HG02938 (cell line): ENCODE data around the gene DSCAM.

Experiments
- ATAC-seq: cut with Tn5 transposase; IDR thresholded peaks from one replicate; pipeline ENCODE4 v1.9.1; 2021; ENCODE audit warnings: mild to moderate bottlenecking, moderate library complexity; ENCODE audit not compliant: unreplicated experiment

The DSCAM gene

DNA sequence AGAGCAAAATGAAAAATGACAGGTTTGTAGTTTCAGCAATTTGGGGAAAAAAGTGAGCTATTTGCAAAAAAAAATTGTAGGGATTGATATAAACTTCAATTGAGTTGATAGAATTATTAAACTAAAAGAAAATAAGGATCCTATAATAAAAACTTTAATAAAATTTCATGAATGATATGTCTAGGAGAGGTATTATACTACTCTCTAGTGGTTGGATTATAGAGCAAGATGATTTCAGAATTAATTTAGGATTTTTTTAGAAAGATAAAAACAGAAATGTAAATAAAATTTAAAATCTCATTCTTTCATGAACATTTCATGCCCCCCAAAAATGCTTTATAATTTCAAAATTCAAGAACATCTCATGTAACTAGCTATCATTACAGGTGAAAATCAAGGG is 430.4 kb downstream of the DSCAM start:
- ATAC-seq = no peak

DNA sequence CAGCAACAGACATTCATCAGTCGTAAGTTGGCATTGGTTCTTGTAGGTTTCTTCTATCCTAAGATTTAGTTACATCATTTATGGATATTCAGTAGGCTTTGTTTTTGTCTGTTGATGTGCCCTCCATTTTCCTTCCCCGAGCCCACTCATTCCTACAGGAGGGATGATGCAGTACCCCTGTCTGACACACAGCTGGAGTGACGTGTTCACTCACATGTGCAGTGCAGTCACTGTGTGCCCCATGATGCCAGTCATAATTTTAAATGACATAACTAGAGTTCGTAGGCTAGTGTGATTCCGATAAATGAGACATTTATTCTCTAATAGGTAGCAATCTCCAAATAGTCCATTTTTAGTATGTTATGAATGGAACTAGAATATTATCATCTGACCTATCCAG is 438.4 kb downstream of the DSCAM start:
- no peak for ATAC-seq

DNA sequence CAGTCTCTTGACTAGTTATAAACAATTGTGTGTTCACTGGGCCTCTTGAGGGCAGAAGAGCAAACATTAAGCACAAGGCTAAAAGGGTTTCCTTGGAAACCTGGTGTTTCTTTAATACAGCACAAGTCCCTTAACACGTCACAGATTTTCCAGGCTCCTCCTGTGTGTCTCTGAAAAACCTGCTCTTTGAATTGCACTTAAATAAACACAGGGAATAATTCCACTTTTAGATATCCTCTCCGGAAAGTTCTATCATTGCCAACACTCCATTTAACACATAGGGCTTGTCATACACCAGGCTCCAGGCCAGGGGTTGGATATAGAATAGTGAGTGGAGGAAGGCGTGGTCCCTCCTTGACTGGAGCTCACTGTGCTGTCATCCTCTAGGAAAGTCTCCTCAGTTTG is 442.6 kb downstream of the DSCAM start:
- no peak for ATAC-seq

DNA sequence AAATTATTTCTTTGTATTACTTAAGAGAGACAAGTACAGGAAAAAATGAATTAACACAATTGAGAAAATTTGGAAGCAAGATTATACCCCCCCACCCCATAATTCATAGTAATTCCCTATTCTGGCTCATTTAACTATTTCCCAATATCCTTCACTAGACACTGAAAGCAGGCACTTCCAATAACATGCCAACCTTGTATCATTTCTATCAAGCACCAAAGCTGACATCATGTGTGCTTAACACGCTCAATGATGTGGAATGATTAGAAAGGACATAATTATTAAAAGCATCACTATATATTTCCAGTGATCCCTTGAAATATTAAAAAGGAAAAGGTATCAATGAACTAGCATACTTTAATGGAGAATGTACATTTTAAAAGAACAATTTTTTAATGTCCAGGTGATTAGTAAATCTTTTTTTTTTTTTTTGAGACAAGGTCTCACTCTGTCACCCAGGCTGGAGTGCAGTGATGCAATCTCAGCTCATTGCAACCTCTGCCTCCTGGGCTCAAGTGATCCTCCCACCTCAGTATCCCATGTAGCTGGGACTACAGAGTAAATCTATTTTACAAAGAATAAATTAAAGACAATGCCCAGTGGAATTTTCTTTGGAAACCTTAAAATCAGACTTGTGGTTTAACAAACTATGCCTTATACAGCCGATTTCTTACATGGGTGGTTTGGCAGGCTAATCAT is 443.9 kb downstream of the DSCAM start:
- no peak for ATAC-seq

DNA sequence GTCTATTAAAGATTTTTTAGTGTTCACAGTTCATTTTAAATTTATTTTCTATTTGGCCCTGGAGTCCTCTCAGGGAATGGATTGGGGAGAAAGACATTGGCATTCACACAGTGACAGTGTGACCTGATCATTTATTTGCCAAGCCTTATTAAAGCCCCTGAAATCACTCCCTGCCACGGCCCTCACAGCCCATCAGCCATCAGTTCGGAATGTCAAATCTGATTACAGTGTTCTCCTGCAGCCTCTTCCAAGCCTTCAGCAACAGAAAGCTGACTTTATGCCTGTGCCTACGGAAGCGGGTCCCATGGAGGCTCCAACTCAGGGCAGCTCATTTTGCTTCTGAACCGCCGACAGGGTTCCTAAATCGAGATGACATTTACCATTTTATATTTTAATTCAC is 451.2 kb downstream of the DSCAM start:
- ATAC-seq = no peak

DNA sequence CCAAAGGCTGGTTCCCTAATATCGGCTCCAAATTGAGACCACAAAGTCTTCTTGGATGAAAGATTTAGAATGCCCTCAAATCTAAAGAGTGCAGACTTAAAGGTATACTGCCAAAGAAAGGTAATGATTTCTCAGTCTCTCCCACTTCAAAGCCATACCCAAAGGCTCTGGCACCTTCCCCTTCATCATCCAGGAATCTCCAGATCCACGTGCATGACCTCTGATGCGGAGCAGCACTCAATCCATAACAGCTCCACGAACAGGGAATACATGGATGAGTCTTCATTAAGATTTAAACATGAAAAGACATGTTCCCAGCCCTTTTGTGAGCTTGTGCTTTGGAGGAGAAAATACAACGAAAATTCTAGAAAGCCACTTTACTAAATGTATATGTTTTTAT is 453.9 kb downstream of the DSCAM start:
- ATAC-seq = no peak

DNA sequence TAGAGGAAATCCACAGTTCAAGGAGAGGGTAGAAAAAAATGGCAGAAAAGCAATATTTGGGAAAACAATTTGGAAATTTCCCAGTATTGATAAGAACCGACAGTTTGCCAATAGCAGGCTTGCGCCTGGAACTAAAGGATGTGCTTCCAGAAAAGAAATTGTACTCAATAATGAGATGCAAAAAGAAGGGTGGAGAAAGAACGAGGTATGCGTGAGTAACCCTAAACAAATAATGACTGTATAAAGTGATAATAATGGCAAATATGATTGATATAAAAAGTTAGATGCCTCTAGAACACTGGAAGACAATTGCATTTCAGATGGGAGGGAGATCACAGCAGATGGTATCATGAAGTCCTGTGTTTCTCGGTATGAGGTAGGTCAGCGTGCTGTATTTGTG is 458.9 kb downstream of the DSCAM start:
- ATAC-seq = no peak

DNA sequence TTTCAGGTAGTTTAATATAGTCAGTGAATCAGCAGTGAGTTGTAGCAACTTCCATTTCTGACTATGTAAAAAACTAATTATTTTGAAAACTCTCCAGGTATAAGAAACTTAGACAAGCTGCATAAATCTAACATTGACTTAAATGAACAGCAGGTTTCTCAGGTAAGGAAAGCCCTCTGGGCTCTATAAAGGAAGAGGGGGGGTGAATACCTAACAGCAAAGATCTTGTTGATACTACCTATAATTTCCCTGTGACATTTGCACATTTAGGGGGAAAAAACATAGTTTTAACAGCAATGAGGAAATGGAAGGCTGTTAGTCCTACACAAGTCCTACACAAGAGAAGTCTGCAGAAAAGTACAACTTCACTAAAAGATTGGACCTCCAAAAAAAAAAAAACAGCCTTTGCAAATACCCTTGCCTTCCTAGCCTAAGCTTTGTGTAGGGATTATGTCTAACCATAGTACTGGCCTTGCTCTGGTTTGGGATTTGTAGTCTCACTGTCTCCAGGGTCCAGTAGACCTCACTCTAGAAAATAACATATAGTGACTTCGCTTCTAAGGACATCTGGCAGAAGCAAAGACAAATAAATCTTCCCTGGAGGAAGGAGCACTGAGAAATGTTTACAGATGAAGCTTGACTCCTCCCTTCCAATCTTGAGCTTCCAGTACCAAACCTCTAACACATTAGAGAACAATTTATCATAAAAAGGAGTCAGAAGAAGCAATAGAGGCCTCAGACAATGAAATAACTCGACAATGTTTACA is 459.8 kb downstream of the DSCAM start:
- no peak for ATAC-seq

DNA sequence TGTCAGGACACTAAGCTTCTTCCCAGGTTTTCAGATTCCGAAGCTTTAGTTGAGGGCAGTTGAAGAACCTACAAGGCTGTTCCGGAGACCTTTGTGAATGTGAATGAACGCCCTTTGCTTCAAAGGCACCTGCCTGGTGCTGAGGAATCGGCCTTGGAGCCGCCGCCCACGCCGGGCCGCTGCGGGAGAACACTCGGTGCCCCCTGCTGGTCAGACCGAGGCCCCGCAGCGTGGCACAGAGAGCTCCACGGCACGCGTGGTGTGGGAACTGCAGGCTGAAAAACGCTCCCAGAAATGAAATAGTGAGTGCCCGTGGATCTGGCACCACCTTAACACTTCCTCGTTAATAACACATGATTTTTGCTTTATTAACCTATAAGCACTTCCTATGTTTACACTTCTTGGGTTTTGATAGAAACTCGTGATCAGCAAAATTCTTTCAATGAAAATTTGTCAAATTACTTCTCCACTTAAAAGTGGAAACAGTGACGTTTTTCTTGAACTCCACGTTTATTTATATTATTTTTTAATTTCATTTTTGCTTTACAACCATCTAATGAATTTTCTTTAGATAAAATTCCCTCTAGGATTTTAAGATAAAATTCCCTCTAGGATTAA is 460.6 kb downstream of the DSCAM start:
- ATAC-seq = no peak

DNA sequence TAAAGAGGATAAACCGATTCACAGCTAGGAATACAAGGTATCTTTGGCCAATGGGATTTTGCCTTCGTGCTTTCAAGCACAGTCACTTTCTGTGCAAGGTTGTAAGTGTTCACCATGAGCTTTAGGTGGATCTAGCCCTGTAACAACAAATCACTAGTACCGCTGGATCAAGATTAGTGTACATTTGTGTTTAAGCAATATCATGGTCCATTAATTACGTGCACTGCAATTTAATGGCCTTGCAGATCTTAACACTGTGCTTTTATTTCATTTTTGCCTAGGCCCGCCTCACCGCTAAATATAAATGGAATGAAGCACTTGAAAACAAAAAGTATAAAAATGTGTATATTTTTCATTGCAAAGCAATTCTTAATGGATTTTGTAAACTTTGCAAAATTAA is 461.1 kb downstream of the DSCAM start:
- ATAC-seq = no peak

DNA sequence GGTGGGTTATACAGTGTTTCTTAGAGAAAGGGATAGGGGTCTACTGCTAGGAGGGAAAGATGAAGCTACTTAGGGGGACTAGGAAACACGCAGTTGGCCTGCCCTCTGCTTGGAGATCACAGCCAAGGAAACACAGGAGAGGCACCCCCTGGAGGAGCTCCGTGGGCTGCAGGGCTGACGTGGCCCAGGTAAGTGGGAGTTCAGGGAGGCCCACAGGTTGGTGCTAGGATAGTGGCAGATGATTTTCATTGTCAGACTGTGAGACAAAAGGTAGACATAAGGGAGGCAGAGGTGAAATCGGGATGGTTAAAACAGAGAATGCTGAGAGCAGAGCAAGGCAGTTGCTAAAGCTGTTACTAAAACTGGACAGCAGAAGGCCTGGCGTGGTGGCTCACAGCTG is 463.0 kb downstream of the DSCAM start:
- ATAC-seq = no peak

DNA sequence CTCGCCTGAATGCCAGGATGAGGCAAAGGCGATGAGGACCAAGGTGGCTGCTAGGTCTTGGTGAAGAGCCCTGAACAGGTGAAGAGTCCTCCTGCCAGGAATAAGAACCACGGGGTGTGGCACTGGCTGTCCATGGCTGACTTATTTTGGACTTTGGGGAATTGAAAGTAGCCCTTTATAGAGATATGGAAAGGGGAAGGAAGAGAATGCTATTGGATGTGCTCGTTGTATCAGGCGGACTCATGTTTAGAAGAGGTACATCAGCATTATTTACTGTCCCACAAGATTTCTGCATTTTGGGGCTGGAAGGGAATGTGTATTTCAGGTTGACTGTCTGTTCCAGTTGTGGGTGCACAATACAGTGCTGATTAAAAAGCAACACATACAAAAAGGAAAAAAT is 465.8 kb downstream of the DSCAM start:
- ATAC-seq = no peak

DNA sequence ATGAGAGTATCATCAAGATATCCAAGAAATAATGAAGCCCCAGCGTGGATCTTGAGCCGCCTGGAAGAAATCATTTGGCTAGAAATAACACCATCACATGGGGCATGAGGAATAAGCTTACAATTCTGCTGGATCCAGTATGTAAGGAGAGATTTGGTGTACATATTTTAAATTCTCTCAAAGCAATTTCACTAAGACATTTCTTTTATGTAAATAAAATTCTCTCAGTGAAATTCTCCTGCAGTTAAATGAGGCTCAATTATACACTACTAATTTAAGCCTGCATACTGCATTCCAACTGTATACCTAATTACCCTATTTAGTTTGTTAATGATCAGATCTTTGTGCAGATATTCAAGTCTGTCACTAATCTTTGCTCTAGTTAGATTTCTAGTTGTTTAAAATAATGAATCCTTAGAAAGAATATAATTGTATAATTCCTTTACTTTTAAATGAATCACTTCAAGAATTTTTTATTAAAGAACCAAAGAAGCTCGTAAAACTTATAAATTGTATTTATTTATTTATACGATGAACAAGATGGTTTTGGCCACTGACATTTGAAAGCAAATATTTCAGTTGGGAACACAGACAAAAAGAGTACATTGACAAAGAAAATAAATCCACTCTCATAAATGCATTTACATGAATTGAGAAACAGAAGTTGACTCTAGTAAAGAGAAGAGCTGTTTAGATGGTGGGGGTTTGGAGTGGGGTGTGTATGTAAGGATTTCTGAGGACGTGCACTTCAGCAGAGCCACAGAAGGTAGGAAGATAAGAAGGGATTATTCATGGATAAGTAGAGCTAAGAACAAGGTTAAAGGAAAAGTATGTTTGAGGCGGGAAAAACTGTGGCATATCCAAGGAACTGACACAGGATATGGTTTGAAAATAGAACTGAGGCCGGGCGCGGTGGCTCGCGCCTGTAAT is 466.8 kb downstream of the DSCAM start:
- ATAC-seq = no peak

DNA sequence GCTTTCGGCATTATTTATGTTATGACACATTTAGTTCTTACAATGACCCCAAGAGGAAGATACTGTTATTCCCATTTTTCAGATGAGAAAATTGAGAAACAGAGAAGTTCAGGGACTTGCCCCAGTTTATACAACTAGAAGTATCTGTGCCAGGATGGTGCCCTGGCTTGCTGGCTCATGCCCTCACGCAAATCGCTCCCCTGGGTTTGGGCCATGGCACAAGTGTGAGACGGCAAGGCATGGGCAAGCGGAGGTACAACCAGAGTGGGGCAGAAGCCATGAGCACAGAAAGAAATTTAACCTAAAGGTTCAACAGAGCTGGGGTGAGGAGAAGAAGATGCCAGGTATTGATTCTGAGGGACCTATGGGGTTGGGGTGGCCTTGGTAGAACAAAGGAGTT is 469.8 kb downstream of the DSCAM start:
- no peak for ATAC-seq

DNA sequence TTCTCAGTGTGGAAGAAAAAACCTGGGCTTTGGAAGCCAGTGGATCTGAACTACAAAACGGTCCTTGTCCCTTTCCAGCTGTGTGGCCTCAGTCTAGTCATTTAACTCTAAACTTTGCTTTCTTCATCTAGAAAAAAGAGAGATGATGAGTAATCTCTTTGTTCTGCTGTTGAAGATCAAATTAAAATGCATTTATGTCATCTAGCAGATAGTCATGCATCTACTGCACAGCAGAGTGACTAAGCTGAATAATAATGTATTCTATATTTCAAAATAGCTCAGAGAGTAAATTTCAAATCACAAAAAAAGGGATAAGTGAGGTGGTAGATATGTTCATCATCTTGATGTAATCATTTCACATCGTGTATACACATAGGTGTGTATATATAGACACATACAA is 473.2 kb downstream of the DSCAM start:
- ATAC-seq = no peak

DNA sequence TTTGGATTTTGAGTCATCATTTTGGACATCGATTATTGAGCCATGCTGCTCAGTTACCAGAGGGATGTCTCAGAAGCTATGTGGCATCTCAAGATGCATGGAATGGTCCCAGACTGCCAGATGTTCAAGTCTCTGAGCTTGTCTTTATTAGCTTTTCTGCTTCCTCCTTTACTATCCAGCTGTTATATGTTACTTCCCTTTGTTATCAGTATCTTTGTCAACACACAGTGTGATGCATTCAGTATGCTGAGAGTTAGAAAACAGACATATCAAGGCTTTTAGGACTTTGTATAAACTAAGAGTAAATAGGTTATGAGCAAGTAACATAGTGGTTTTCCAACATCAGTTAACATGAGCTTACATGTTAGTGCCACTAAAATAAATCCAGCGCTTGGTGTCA is 474.5 kb downstream of the DSCAM start:
- ATAC-seq = no peak

DNA sequence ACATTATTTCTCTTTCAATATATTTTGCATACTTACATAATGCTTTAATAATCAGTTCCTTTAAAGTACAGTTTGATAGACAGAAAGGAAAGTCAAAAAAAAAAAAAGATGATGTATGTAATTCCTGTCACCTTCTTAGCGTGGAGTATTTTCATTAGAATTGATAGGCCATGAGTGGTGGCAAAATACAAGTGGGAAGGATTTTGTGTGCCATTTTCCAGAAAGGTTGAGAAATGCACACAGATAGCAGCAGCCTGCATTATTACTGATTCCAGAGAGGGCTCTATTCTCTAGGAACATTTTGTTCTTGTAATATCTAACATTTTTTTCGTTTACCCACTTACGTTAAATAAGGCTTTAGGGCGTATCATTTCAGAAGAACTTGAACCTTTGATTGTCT is 475.6 kb downstream of the DSCAM start:
- no peak for ATAC-seq

DNA sequence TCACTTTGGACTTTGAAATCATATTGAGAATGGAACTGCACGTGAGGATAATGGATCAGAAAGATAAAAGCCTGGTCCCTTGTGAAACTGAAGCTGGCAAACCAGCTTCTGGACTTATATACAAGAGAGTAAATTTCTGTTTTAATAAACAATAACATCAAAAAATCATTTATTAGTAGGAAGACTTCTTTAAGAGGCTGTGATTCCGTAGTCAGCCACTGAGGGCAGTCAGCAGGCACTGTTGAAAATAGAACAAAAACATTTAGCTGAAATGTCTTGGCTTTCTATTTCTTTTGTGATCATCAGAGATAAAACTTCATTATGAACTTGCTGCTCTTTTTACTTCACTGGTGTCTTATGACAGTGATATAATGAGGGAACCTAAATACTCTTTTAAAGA is 490.3 kb downstream of the DSCAM start:
- no peak for ATAC-seq

DNA sequence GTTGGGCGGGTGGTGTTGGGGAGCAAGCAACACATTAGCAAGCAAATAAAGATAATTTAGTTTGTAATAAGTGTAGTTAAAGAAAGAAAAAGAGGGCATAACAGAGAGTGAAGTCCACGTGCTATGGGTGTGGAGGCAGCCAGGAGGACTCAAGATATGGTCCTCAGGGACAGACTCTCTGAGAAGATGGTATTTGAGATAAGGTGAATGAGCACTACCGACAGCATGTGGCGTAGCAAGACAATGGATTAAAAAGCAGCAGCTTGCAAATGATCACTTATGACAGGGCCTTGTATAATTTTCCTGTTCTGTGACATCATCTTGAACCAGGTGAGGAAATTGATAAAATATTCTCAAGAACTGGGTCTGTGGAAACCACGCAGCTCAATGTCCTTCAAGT is 491.9 kb downstream of the DSCAM start:
- ATAC-seq = no peak

DNA sequence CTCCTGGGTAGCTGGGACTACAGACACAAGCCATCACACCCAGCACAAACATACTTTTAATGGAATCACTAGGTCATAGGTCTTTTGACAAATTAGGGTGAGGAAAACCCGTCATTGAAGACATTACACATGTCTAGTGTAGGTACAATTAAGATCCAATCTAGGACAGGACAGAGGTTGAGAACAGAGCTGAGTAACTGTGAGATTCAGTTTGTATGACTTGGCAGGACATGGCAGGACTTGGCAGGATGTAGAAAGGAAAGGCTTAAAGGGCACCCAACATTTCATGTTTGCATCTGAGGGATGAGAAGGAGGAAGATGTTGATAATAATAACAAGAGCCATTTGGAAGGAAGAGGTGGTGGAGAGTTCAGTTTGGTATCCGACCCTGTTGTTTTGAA is 496.0 kb downstream of the DSCAM start:
- ATAC-seq = no peak

DNA sequence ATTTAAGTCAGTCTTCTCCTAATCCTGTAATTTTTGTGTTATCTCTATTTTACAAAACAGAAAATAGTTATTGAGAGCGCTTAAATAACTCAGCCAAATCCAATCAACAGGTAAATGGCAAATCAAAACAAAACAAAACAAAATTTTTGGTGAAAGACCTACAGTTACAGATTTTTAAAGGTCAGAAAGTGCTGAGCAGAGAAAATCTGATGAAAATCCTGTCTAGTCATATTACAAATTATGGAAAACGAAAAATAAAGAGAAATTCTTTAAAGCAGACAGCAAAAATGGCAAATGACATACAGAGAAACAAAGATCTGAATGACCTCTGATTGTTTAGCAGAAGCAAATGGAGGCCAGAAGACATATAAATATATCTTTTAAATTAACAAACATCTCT is 497.4 kb downstream of the DSCAM start:
- no peak for ATAC-seq
